LoVo (cell line): Measurements from ENCODE around the gene SKAP1.
"Not testable (repeated sequence)": the region's sequence is repeated elsewhere in the genome, so short reads cannot be mapped to it uniquely, and the experiment has no call there.

ENCODE experiments used
- DNase-seq: peaks from one replicate; pipeline ENCODE4 v3.0.0-alpha.2; 2016; ENCODE audit warnings: low spot score

SKAP1 gene

GRCh38 chr17:48412841-48413240 lies 17.2 kb downstream of the SKAP1 start:
- no peak for DNase-seq

GRCh38 chr17:48410821-48411220 lies 19.2 kb downstream of the SKAP1 start:
- not testable (repeated sequence) for DNase-seq

- no peak for DNase-seq
Measured at GRCh38 chr17:48409607-48410006, 20.4 kb downstream of the SKAP1 start.

GRCh38 chr17:48406936-48407567 lies 23.0 kb downstream of the SKAP1 start:
- DNase-seq: no peak

- no peak for DNase-seq
Measured at GRCh38 chr17:48394821-48395220, 35.2 kb downstream of the SKAP1 start.

GRCh38 chr17:48393283-48393682 lies 36.7 kb downstream of the SKAP1 start:
- DNase-seq: no peak

GRCh38 chr17:48392857-48393256 lies 37.2 kb downstream of the SKAP1 start:
- DNase-seq: no peak

- DNase-seq: no peak
Measured at GRCh38 chr17:48391444-48391843, 38.6 kb downstream of the SKAP1 start.

GRCh38 chr17:48389903-48390302 lies 40.1 kb downstream of the SKAP1 start:
- no peak for DNase-seq

GRCh38 chr17:48388955-48389743 lies 40.9 kb downstream of the SKAP1 start:
- no peak for DNase-seq

GRCh38 chr17:48386826-48387225 lies 43.2 kb downstream of the SKAP1 start:
- no peak for DNase-seq

GRCh38 chr17:48385319-48385718 lies 44.7 kb downstream of the SKAP1 start:
- no peak for DNase-seq

GRCh38 chr17:48384164-48384563 lies 45.9 kb downstream of the SKAP1 start:
- DNase-seq: no peak

GRCh38 chr17:48382989-48383388 lies 47.0 kb downstream of the SKAP1 start:
- DNase-seq: no peak

- no peak for DNase-seq
Measured at GRCh38 chr17:48378708-48379392, 51.2 kb downstream of the SKAP1 start.

GRCh38 chr17:48378238-48378637 lies 51.8 kb downstream of the SKAP1 start:
- DNase-seq: no peak

- DNase-seq: no peak
Measured at GRCh38 chr17:48376682-48377325, 53.2 kb downstream of the SKAP1 start.

GRCh38 chr17:48375356-48375755 lies 54.7 kb downstream of the SKAP1 start:
- DNase-seq: no peak

GRCh38 chr17:48374650-48375230 lies 55.3 kb downstream of the SKAP1 start:
- no peak for DNase-seq

GRCh38 chr17:48373883-48374282 lies 56.1 kb downstream of the SKAP1 start:
- no peak for DNase-seq

- no peak for DNase-seq
Measured at GRCh38 chr17:48373130-48373830, 56.7 kb downstream of the SKAP1 start.

- not testable (repeated sequence) for DNase-seq
Measured at GRCh38 chr17:48368967-48369366, 61.0 kb downstream of the SKAP1 start.
